ENCODE results near the gene RGPD6. TPM values are rescaled to one million over a fixed set of nuclear protein-coding genes. Genes with fewer than 3 reads are reported as not detected.
"Not testable (repeated sequence)": the region's sequence is repeated elsewhere in the genome, so short reads cannot be mapped to it uniquely, and the experiment has no call there.

RGPD6 gene
- total RNA-seq, 1 donor from 2014 or later = 20.3 TPM

DNA sequence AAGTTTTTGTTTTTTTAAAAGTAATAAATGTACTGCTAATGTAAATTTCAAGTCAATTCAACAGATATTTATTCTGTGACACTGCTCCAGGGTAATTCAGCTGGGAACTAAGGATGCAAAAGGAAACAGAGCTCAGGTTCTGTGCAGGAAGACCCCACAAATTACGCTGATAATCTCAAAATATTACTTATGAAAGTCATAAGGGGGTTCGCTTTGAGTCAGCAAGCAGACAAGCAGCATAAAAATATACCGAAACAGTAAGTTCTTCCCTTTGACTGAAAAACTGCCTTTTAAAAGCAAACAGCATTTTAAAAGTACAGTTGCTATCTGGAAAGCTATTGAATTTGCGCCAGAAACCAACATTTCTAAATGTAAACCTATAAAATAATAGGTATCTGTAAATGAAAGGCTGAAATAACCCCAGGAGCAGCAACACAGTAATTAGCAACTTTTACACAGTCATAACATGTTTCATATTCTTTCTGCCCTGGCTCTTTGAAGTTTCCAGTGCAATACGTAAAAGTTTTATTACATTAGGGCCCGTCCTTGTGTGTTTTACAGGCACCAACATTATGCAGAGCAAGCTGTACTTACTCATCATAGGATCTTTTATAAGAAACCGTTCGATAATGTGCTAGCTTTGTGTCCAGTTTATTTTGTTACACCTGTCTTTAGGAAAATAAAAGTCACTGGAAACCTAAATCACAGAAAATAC lies 31.9 kb upstream of the RGPD6 start:
- not testable (repeated sequence) for DNase-seq (ENCODE audit: low read depth); H3K4me3 ChIP-seq (ENCODE audit: insufficient read depth, low read depth, low read length); H2AFZ ChIP-seq (ENCODE audit: low read depth, low read length); H3K79me2 ChIP-seq (ENCODE audit: insufficient read depth, low read length); H3K27me3 ChIP-seq (ENCODE audit: insufficient read depth, low read length); H3K9me3 Mint-ChIP-seq (ENCODE audit: unreplicated experiment); H4K20me1 ChIP-seq (ENCODE audit: insufficient read depth, low read length); H3K27me3 Mint-ChIP-seq (ENCODE audit: low read depth, unreplicated experiment); H3K9me3 ChIP-seq (ENCODE audit: insufficient read depth, low read depth, low read length); H3K4me3 Mint-ChIP-seq (ENCODE audit: unreplicated experiment); H3K4me2 ChIP-seq (ENCODE audit: low read length); H3K9ac ChIP-seq (ENCODE audit: low read length); H3K27ac Mint-ChIP-seq (ENCODE audit: unreplicated experiment); H3K36me3 ChIP-seq (ENCODE audit: insufficient read depth, low read length); H3K36me3 Mint-ChIP-seq (ENCODE audit: low read depth, unreplicated experiment); H3K4me1 Mint-ChIP-seq (ENCODE audit: low read depth, unreplicated experiment); FAIRE-seq; H3K27ac ChIP-seq (ENCODE audit: low read depth, low read length); H3K4me1 ChIP-seq (ENCODE audit: insufficient read depth, low read length)

DNA sequence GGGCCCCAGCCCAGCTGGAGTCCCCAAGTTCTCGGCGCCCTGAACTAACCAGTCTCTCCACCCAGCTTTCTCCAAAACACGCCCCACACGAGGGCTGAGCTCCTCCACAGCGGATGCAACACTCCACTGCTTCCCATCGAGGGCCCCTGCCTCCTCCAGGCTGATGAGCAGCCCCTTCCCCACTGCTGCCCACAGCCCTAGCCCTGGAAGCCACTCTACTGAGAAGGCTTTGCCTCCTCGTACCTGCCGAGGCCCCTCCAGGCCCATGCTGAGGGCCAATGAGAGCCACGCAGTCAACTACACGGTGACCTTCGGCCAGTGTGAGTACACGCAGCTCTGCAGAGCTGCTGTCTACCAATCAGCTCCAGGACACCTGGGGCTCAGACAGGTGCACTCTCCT lies 28.0 kb upstream of the RGPD6 start:
- H3K4me3 Mint-ChIP-seq (ENCODE audit: unreplicated experiment) = not testable (repeated sequence)

DNA sequence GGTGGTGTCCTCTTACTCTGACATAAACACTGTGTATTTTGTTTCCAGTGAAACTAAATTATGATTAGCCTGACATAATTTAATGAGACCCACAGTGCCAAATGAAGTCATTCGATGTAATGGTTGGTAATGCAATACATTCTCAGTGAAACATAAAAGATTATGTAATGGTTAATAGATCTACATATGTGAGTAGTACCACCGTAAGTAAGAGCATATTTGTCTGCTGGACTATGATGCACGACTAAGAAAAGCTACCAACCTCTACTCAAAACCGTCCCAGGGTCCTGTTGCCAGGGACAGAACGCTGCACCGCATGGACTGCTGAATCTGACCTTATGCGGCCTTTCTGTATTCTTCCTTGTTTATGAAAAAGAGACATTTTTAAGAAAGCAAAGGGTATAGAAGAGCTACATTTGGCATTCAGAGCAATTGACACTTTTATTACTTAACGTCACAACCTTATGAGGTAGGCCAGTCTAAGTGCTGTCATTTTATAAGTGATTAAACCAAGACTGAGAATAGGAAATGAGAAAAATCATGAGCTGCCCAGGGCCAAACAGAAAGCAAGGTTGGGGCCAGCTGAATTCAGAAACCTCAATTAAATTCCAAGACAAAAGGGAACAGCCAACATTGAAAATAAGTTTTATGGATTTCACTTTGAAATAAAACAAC lies 27.0 kb upstream of the RGPD6 start:
- not testable (repeated sequence) for H3K27me3 ChIP-seq (ENCODE audit: insufficient read depth, low read length); DNase-seq (ENCODE audit: low read depth); H3K4me1 ChIP-seq (ENCODE audit: insufficient read depth, low read length); H3K9me3 ChIP-seq (ENCODE audit: insufficient read depth, low read depth, low read length); FAIRE-seq; H3K4me3 ChIP-seq (ENCODE audit: insufficient read depth, low read depth, low read length); H2AFZ ChIP-seq (ENCODE audit: low read depth, low read length); H3K4me2 ChIP-seq (ENCODE audit: low read length); H3K9ac ChIP-seq (ENCODE audit: low read length); H3K27me3 Mint-ChIP-seq (ENCODE audit: low read depth, unreplicated experiment); H3K4me1 Mint-ChIP-seq (ENCODE audit: low read depth, unreplicated experiment); H3K9me3 Mint-ChIP-seq (ENCODE audit: unreplicated experiment); H3K36me3 Mint-ChIP-seq (ENCODE audit: low read depth, unreplicated experiment); H3K27ac ChIP-seq (ENCODE audit: low read depth, low read length); H3K4me3 Mint-ChIP-seq (ENCODE audit: unreplicated experiment); H3K36me3 ChIP-seq (ENCODE audit: insufficient read depth, low read length); H4K20me1 ChIP-seq (ENCODE audit: insufficient read depth, low read length); H3K27ac Mint-ChIP-seq (ENCODE audit: unreplicated experiment); H3K79me2 ChIP-seq (ENCODE audit: insufficient read depth, low read length)

More for the DNA sequence above, 28.0 kb upstream of the RGPD6 start:
- not testable (repeated sequence) for H3K9ac ChIP-seq (ENCODE audit: low read length); H3K4me3 ChIP-seq (ENCODE audit: insufficient read depth, low read depth, low read length); H4K20me1 ChIP-seq (ENCODE audit: insufficient read depth, low read length); H3K36me3 ChIP-seq (ENCODE audit: insufficient read depth, low read length); DNase-seq (ENCODE audit: low read depth); H3K27me3 ChIP-seq (ENCODE audit: insufficient read depth, low read length); H3K36me3 Mint-ChIP-seq (ENCODE audit: low read depth, unreplicated experiment); H3K4me1 Mint-ChIP-seq (ENCODE audit: low read depth, unreplicated experiment); FAIRE-seq; H3K27ac Mint-ChIP-seq (ENCODE audit: unreplicated experiment); H3K79me2 ChIP-seq (ENCODE audit: insufficient read depth, low read length); H3K9me3 ChIP-seq (ENCODE audit: insufficient read depth, low read depth, low read length); H3K4me2 ChIP-seq (ENCODE audit: low read length); H3K9me3 Mint-ChIP-seq (ENCODE audit: unreplicated experiment); H3K4me1 ChIP-seq (ENCODE audit: insufficient read depth, low read length); H2AFZ ChIP-seq (ENCODE audit: low read depth, low read length); H3K27ac ChIP-seq (ENCODE audit: low read depth, low read length); H3K27me3 Mint-ChIP-seq (ENCODE audit: low read depth, unreplicated experiment)

DNA sequence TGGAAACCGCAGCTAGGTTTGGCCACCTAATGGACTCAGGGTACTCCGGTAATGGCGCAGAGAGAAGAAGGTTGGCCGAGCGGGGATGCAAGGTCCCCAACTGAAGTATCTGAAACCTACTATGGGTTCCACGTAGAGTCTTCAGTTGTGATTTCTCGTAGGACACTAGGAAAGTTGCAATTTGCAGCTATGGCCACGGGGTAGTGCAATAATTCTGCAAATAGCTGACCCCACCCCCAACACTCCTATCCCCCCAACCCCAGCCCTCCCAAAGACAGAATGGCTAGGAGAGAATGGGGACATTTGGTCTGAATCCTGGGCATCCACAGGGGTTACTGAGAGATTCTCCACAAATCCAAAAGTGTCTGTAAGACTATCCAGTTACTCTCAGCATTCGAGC lies 25.1 kb upstream of the RGPD6 start:
- not testable (repeated sequence) for H3K9me3 ChIP-seq (ENCODE audit: insufficient read depth, low read depth, low read length); H3K4me1 Mint-ChIP-seq (ENCODE audit: low read depth, unreplicated experiment); H3K4me3 ChIP-seq (ENCODE audit: insufficient read depth, low read depth, low read length); H2AFZ ChIP-seq (ENCODE audit: low read depth, low read length); FAIRE-seq; H3K27ac Mint-ChIP-seq (ENCODE audit: unreplicated experiment); H3K9ac ChIP-seq (ENCODE audit: low read length); H4K20me1 ChIP-seq (ENCODE audit: insufficient read depth, low read length); H3K79me2 ChIP-seq (ENCODE audit: insufficient read depth, low read length); H3K4me3 Mint-ChIP-seq (ENCODE audit: unreplicated experiment); H3K27me3 Mint-ChIP-seq (ENCODE audit: low read depth, unreplicated experiment); DNase-seq (ENCODE audit: low read depth); H3K27me3 ChIP-seq (ENCODE audit: insufficient read depth, low read length); H3K36me3 Mint-ChIP-seq (ENCODE audit: low read depth, unreplicated experiment); H3K36me3 ChIP-seq (ENCODE audit: insufficient read depth, low read length); H3K4me2 ChIP-seq (ENCODE audit: low read length); H3K4me1 ChIP-seq (ENCODE audit: insufficient read depth, low read length); H3K27ac ChIP-seq (ENCODE audit: low read depth, low read length); H3K9me3 Mint-ChIP-seq (ENCODE audit: unreplicated experiment)

DNA sequence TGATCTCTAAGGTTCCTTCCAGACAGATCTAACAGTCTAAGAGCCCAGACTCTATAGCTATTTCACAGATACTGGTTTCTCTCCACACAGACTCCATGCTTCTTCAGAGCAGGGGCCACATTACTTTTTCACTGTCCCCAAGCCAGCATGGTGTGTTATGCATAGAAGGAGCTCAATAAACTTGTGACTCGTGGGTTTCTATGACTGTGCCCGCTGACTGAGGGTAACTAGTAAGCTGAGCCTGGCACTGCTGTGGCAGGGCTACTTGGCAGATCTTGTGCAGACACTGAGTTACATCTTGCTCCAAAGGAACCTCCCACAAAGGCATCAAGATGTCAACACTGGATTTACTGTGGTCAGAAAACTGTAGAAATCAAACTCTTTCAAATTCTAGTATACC lies 15.0 kb upstream of the RGPD6 start:
- not testable (repeated sequence) for H4K20me1 ChIP-seq (ENCODE audit: insufficient read depth, low read length); DNase-seq (ENCODE audit: low read depth); H3K4me1 Mint-ChIP-seq (ENCODE audit: low read depth, unreplicated experiment); H3K9ac ChIP-seq (ENCODE audit: low read length); FAIRE-seq; H3K27ac ChIP-seq (ENCODE audit: low read depth, low read length); H3K4me3 ChIP-seq (ENCODE audit: insufficient read depth, low read depth, low read length); H3K27me3 Mint-ChIP-seq (ENCODE audit: low read depth, unreplicated experiment); H3K27me3 ChIP-seq (ENCODE audit: insufficient read depth, low read length); H3K27ac Mint-ChIP-seq (ENCODE audit: unreplicated experiment); H3K79me2 ChIP-seq (ENCODE audit: insufficient read depth, low read length); H3K4me2 ChIP-seq (ENCODE audit: low read length); H3K36me3 ChIP-seq (ENCODE audit: insufficient read depth, low read length); H3K4me1 ChIP-seq (ENCODE audit: insufficient read depth, low read length); H3K9me3 Mint-ChIP-seq (ENCODE audit: unreplicated experiment); H3K4me3 Mint-ChIP-seq (ENCODE audit: unreplicated experiment); H3K9me3 ChIP-seq (ENCODE audit: insufficient read depth, low read depth, low read length); H3K36me3 Mint-ChIP-seq (ENCODE audit: low read depth, unreplicated experiment); H2AFZ ChIP-seq (ENCODE audit: low read depth, low read length)

DNA sequence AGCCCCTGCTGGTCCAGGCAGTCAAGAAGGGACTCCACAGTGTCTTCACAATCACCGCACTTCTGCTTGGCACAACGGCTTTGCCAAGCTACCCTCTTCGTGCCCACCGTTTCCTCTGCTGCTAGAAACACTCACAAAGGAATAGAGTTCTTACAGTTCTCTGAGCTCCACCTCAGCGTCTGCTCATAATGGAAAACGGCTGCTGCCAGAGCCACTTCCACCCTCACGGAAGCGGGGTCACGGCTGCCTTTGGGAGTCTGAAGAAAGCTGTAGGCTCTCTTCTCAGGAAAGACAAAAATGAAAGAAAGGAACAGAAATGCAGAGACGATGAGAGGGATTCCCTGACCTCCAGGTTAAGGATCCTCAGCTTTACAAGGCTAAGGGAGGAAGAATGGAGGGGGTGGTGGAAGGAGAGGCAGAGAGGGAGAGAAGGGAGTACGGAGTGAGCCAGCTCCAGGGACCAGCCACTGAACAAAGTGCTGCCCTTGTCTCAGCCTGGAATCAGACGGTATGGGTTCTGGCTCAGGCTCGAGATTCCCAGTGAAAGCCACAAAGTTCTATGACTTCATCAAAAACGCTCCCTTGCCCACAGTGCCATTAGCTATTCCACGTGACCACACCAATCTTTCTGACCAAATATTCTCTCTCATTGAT lies 12.8 kb upstream of the RGPD6 start:
- H3K36me3 ChIP-seq (ENCODE audit: insufficient read depth, low read length); H3K9ac ChIP-seq (ENCODE audit: low read length); H3K4me3 ChIP-seq (ENCODE audit: insufficient read depth, low read depth, low read length); H3K9me3 Mint-ChIP-seq (ENCODE audit: unreplicated experiment); H3K79me2 ChIP-seq (ENCODE audit: insufficient read depth, low read length); H3K36me3 Mint-ChIP-seq (ENCODE audit: low read depth, unreplicated experiment); H3K27me3 Mint-ChIP-seq (ENCODE audit: low read depth, unreplicated experiment); H4K20me1 ChIP-seq (ENCODE audit: insufficient read depth, low read length); H3K4me1 ChIP-seq (ENCODE audit: insufficient read depth, low read length); H3K4me2 ChIP-seq (ENCODE audit: low read length); H2AFZ ChIP-seq (ENCODE audit: low read depth, low read length); H3K4me1 Mint-ChIP-seq (ENCODE audit: low read depth, unreplicated experiment); H3K9me3 ChIP-seq (ENCODE audit: insufficient read depth, low read depth, low read length); H3K27me3 ChIP-seq (ENCODE audit: insufficient read depth, low read length); H3K27ac Mint-ChIP-seq (ENCODE audit: unreplicated experiment); DNase-seq (ENCODE audit: low read depth); H3K4me3 Mint-ChIP-seq (ENCODE audit: unreplicated experiment); FAIRE-seq; H3K27ac ChIP-seq (ENCODE audit: low read depth, low read length): not testable (repeated sequence)
